Vagina (tissue), 2 donors: ENCODE measurements around the gene KRTAP13-2. TPM values are rescaled to one million over a fixed set of nuclear protein-coding genes. Genes with fewer than 3 reads are reported as not detected.

Experiments
- DNase-seq, 2 donors: peaks; one replicate each; pipeline ENCODE4 v3.0.0-alpha.2; 2017; ENCODE audit errors: extremely low spot score in 2 of 2
- H3K27ac ChIP-seq: fragments of 200-600 bp; sonication (generic); one replicate; pipeline ENCODE4 v1.5.1; 2019
- H3K27me3 ChIP-seq: fragments of 200-600 bp; sonication (generic); one replicate; pipeline ENCODE4 v1.5.1; 2019
- H3K36me3 ChIP-seq, 2 donors: fragments of 200-600 bp; sonication (generic); one replicate each; pipeline ENCODE4 v1.5.1; 2017 to 2019
- H3K4me1 ChIP-seq: fragments of 200-600 bp; sonication (generic); one replicate; pipeline ENCODE4 v1.5.1; 2019
- H3K4me3 ChIP-seq, 2 donors: fragments of 200-600 bp; sonication (generic); 1 replicate in 1 of 2; 2 replicates in 1 of 2; pipeline ENCODE4 v1.5.1; 2016 to 2019
- H3K9me3 ChIP-seq: fragments of 200-600 bp; sonication (generic); one replicate; pipeline ENCODE4 v1.5.1; 2019
- POLR2A ChIP-seq, 2 donors: fragments of 450-650 bp; IDR thresholded peaks; one replicate each; pipeline ENCODE4 v1.6.1; 2017; ENCODE audit warnings: antibody characterized with exemption in 2 of 2, mild to moderate bottlenecking in 2 of 2, moderate library complexity in 2 of 2
- POLR2AphosphoS5 ChIP-seq, 2 donors: sonication (generic); formaldehyde crosslinking; IDR thresholded peaks; one replicate each; pipeline ENCODE4 v1.9.0; 2017; ENCODE audit warnings: antibody characterized with exemption in 2 of 2, mild to moderate bottlenecking in 2 of 2, low read depth in 1 of 2; ENCODE audit not compliant: insufficient read depth in 1 of 2
- intact Hi-C: fragments of 100-400 bp; cut with DNase I; formaldehyde crosslinking; loops from one replicate; pipeline ENCODE4 v1.15.1; 2023
- total RNA-seq: library from RNA; depleted of rRNA; stranded (reverse); fragments of >200 nt; gene quantifications from one replicate; pipeline ENCODE4 v1.2.3, GENCODE V29; 2016
- TF ChIP-seq, protein P1 (sequence below), 3 experiments: fragments of 450-650 bp in 2 of 3; fragments of 200-600 bp in 1 of 3; sonication (generic) in 1 of 3; IDR thresholded peaks; one replicate each; pipeline ENCODE4 v1.5.1; 2017 to 2019; ENCODE audit warnings: antibody characterized with exemption in 3 of 3, mild to moderate bottlenecking in 2 of 3, moderate library complexity in 2 of 3

KRTAP13-2 gene, protein sequence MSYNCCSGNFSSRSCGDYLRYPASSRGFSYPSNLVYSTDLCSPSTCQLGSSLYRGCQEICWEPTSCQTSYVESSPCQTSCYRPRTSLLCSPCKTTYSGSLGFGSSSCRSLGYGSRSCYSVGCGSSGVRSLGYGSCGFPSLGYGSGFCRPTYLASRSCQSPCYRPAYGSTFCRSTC
- not detected for total RNA-seq

DNA sequence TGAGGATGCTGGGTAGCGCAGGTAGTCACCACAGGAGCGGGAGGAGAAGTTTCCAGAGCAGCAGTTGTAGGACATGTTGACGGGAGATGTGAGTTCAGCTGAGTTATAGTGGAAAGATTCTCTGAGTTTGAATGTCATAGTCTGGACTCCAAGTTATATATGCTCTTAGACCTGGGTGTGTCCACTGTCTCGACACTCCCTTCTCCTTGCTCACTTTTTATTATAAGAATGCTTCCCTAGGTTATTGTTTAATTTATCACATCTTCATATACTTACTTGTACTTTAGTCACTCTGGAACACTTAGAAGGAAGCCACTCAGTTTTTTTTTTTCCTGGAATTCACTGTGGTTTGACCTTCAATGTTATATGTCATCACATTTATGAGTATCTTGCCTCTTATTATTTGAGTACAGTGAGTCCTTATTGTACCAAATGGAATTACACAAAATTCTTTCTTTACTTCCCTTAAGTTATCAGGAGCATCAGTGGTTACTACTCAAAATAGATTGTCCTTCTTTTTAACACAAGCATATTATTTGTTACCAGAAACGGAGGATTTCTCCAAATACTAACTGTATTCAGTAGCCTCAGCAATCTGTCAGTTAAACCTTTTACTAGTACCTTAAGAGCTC is at the start of gene KRTAP13-2:
Gene KRTAP13-2 (minus strand): TSS at position 133 of the 632 bp plus-strand sequence. CDS start 58 bp downstream, at position 75.
- Histone ChIP-seq H3K4me1 (no peaks in the 10 kb centered on the region), H3K27me3 (no peaks in the 10 kb centered on the region), H3K36me3 (no peaks in the 10 kb centered on the region), H3K4me3 (no peak within 1 kb of the TSS), H3K9me3 (no peaks in the 10 kb centered on the region), H3K27ac (no peak within 1 kb of the TSS)
- no peak for DNase-seq
- TF ChIP-seq, protein P1, sequence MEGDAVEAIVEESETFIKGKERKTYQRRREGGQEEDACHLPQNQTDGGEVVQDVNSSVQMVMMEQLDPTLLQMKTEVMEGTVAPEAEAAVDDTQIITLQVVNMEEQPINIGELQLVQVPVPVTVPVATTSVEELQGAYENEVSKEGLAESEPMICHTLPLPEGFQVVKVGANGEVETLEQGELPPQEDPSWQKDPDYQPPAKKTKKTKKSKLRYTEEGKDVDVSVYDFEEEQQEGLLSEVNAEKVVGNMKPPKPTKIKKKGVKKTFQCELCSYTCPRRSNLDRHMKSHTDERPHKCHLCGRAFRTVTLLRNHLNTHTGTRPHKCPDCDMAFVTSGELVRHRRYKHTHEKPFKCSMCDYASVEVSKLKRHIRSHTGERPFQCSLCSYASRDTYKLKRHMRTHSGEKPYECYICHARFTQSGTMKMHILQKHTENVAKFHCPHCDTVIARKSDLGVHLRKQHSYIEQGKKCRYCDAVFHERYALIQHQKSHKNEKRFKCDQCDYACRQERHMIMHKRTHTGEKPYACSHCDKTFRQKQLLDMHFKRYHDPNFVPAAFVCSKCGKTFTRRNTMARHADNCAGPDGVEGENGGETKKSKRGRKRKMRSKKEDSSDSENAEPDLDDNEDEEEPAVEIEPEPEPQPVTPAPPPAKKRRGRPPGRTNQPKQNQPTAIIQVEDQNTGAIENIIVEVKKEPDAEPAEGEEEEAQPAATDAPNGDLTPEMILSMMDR (IDR thresholded peaks at IDR 0.05): no peak
- no peak for TF ChIP-seq POLR2A (IDR thresholded peaks at IDR 0.05)
- TF ChIP-seq POLR2AphosphoS5 (IDR thresholded peaks at IDR 0.05; ENCODE audit: insufficient read depth in 1 of 2, low read depth in 1 of 2): no peak
- intact Hi-C loops: no loop called here

DNA sequence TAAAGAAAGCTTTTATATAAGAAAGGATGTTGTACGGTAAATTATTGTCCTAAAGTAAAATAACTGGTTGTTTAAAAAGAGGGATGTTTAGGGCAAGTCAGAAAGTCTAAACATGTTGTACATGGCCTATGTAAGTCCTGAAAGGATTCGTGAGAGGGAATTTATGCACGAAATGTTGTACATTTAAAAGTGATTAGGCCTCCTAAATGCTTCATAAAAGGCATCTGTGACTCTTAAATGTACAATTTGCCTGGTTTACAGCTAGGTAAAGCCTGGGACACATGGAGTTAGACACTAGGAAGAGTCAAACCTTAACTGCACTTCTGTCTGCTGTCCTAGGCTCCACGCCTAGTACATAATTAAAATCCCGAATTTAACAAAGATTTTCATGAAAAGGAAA is 43.9 kb upstream of the KRTAP13-2 start:
- H3K4me1 ChIP-seq: no peaks in the 10 kb centered on the region
- H3K27me3 ChIP-seq: no peaks in the 10 kb centered on the region
- H3K36me3 ChIP-seq: no peaks in the 10 kb centered on the region
- DNase-seq: no peak
- no peak overlapping the region for H3K4me3 ChIP-seq
- intact Hi-C loops: no loop called here
- no peaks in the 10 kb centered on the region for H3K9me3 ChIP-seq
- no peak overlapping the region for H3K27ac ChIP-seq
- no peak for TF ChIP-seq POLR2AphosphoS5 (IDR thresholded peaks at IDR 0.05; ENCODE audit: insufficient read depth in 1 of 2, low read depth in 1 of 2)
- TF ChIP-seq POLR2A (IDR thresholded peaks at IDR 0.05): no peak
- TF ChIP-seq, protein P1 (IDR thresholded peaks at IDR 0.05): no peak

DNA sequence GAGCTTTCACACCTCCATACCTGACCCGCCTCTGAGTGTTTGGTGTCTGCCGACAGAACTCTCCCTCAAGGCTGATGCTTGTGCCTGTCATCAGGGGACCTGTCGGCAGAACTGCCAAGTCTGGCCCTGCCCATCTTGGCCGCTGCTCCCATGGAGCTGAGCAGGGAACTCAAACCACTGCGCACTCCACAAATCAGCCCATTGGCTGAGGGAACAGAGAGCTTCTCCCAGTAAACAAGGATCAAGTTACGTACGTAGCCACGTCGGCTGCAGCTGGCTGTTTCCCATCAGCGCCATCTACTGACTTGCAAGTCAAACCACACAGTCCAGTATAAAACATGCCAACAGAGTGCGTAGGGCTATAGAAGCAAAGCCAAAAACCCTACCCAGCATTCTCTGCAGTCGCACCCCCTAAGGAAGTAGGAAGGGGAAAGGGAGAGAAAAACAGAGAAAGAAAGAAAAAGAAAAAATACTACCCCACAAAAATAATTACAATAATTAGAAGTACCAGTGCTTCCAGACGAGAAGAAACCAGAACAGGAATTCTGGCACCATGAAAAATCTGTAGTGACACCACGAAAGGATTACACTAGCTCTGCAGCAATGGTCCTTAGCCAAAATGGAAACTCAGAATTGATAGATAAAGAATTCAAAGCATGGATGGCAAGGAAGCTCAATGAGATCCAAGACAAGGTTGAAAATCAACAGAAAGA is 36.9 kb upstream of the KRTAP13-2 start:
- H3K4me3 ChIP-seq: no peak overlapping the region
- no peaks in the 10 kb centered on the region for H3K4me1 ChIP-seq
- DNase-seq: no peak
- no peaks in the 10 kb centered on the region for H3K27me3 ChIP-seq
- no peaks in the 10 kb centered on the region for H3K9me3 ChIP-seq
- intact Hi-C loops: no loop called here
- TF ChIP-seq POLR2AphosphoS5 (IDR thresholded peaks at IDR 0.05; ENCODE audit: insufficient read depth in 1 of 2, low read depth in 1 of 2) (no peak), POLR2A (IDR thresholded peaks at IDR 0.05) (no peak)
- TF ChIP-seq, protein P1 (IDR thresholded peaks at IDR 0.05): no peak
- H3K27ac ChIP-seq: no peak overlapping the region
- no peaks in the 10 kb centered on the region for H3K36me3 ChIP-seq

DNA sequence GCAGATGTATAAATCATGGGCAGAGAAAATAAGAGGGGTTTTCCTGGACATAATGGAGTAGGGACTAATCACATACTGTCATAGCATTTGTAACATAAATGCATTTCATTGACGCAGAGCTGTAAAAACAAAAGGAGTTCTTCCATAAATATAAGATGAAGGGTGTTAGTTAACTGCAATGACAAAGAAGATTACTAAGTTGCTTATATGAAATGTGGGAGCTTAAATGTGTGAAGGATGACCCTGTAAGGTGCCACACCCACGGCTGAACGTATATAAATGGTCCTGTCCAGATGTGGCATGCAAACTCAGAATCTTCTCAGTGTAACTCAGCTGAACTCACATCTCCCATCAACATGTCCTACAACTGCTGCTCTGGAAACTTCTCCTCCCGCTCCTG is 23.7 kb upstream of the KRTAP13-2 start, which contains the start of gene KRTAP13-1:
Gene KRTAP13-1 (plus strand): TSS at position 301 of the 400 bp plus-strand sequence. CDS start 56 bp downstream, at position 357.
- no peak for TF ChIP-seq POLR2AphosphoS5 (IDR thresholded peaks at IDR 0.05; ENCODE audit: insufficient read depth in 1 of 2, low read depth in 1 of 2)
- TF ChIP-seq, protein P1 (IDR thresholded peaks at IDR 0.05): no peak
- no peak for TF ChIP-seq POLR2A (IDR thresholded peaks at IDR 0.05)
- Histone ChIP-seq H3K4me3 (no peak within 1 kb of the TSS), H3K4me1 (no peaks in the 10 kb centered on the region), H3K9me3 (no peaks in the 10 kb centered on the region), H3K36me3 (no peaks in the 10 kb centered on the region), H3K27ac (no peak within 1 kb of the TSS), H3K27me3 (no peaks in the 10 kb centered on the region)
- DNase-seq: no peak
- intact Hi-C loops: no loop called here
